HG02973 (cell line): ENCODE results near the gene DAPL1.
"Not testable (repeated sequence)": the region's sequence is repeated elsewhere in the genome, so short reads cannot be mapped to it uniquely, and the experiment has no call there.

ENCODE experiments used
- ATAC-seq: cut with Tn5 transposase; IDR thresholded peaks from one replicate; pipeline ENCODE4 v1.9.1; 2021; ENCODE audit warnings: moderate library complexity; ENCODE audit not compliant: unreplicated experiment

The DAPL1 gene

GRCh38 chr2:158817588-158817987 lies 22.5 kb downstream of the DAPL1 start:
- no peak for ATAC-seq

DNA sequence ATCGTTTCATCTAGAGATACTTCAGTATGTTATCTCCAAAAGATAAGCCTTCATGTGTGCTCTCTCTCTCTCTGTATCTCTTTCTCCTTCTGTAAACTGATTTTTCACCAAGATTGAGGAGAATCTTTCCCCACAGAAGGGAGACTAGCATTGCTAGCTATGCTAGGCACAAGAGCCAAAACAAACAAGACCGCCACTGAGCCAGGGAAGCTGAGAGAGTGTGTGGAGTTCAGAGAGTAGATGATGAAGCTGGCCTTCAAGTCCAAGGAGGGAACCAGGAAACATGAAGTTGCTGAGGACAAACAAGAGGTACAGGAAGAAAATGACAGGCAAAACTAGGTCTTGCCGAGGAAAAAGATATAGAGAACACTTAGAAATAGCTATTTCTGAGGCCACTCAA lies 23.4 kb downstream of the DAPL1 start:
- ATAC-seq, result no peak

- no peak for ATAC-seq
These were observed 27.1 kb downstream of the DAPL1 start for GRCh38 chr2:158822193-158822592.

DNA sequence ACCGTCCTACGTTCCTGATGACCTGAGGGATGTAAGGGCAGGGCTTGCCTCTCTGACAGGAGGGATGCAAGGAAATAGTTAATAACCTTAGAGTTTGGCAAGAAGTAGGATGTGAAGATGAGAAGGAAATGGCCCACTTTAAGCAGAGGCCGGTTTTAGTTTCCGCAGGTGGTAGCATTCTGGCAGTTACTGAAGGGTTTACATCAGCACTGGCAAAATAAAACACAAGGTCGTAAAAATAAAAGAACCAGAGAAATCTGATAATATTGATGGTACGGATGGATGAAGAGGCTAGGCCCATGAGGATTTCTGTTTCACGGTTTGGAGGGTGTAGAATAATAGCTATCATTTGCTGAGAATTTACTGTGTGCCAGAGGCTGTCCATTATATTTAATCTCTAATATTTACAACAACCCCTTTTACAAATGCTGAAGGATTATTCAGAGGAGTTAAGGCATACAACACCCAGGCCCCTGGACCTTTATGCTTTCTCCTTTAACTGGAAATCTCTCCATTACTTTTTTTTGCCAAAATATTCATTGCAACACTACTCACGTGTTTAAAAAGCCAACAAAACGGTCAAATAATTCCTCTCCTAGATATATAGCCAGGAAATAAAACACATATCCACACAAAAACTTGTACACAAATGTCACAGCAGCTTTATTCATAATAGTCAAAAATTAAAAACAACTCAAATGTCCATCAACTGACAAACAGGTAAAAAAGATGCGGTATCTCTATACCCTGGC lies 28.5 kb downstream of the DAPL1 start:
- ATAC-seq, result no peak

DNA sequence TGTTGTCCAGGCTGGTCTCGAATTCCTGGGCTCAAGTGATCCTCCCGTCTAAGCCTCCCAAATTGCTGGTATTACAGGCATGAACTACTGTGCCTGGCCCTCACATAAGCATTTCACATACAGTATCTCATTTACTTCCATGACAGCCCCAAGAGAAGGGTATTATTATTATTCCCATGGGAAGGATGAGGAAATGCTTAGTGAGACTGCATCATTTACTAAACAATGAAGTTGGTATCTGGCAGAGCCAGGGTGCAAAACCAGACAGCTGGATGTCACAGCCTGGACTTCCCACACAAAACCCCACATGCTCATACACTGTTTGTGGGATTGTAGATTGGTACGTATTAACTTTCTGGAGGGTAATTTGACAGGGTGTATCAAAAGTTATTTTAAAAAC lies 29.9 kb downstream of the DAPL1 start:
- no peak for ATAC-seq

- no peak for ATAC-seq
These were observed 31.8 kb downstream of the DAPL1 start for GRCh38 chr2:158826965-158827364.

DNA sequence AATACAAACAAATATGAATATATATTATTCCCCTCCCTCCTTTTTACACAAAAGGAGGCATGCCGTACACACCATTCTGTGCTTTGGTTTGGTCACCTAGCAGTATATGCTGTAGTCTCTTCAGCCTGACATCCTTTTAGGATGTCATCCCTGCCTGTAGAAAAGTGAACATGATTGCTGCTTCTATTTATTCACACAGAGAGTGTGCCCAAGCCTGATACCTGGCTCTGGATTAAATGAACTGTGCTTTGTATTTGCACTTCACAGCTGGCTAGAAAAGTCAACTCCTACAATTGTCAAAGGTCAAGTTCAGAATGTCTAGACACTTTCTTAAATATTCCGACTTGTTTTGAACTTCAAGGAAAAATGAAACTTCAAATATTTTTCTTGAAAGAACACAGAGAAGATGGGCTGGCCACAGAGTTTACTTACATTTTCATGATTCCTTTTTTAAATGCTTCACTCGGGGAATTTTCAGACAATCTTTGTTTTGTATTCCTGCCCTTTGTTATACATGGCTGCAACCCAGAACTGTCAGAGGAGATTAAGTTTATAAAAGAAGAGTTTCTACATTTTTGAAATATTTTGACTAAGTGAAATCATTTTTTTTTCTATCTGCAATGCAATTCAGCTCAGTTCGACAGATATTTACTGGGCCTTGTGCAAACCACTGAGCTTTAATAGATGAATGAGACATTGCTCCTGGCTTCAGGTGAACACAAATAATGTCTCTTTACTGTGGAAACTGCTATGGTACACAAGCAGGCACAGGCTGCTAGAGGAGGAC lies 33.5 kb downstream of the DAPL1 start:
- no peak for ATAC-seq

GRCh38 chr2:158829167-158829566 lies 34.0 kb downstream of the DAPL1 start:
- ATAC-seq, result no peak

DNA sequence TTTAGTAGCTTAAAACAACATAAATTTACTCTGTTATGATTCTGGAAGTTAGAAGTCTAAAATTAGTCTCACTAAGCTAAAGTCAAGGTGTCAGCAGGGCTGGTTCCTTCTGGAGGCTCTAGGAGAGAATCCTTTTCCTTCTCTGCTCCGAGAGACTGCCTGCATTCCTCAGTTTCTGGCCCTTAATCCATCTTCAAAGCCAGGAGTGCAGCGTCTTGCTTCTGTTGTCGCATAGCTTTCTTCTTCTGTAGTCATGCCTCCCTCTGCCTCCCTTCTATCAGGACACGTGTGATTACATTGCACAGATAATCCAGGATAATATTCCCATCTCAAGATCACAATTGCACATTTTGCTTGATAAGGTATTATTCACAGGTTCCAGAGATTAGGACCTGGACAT lies 35.1 kb downstream of the DAPL1 start:
- ATAC-seq, result no peak

DNA sequence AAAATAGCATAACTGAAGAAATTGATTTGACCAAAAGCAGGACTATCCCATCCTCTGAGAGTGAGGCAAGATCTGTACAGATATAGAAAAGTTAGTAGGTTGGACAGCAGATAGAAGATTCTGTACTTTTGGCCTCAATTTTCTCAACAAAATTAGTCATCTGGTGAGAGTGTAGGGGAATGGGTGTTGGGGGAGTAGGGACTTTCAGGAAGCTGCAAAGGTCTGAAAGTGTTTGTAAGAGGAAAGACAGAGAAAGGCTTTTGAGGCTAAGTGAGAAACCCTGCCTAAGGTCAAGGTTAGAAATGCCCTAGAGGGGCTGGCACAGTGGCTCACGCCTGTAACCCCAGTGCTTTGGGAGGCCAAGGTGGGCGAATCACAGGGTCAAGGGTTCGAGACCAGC lies 40.3 kb downstream of the DAPL1 start:
- ATAC-seq, result no peak

GRCh38 chr2:158837645-158838044 lies 42.5 kb downstream of the DAPL1 start:
- ATAC-seq, result no peak

- ATAC-seq, result no peak
These were observed 46.7 kb downstream of the DAPL1 start for GRCh38 chr2:158841850-158842249.

- ATAC-seq, result no peak
These were observed 50.3 kb downstream of the DAPL1 start for GRCh38 chr2:158845444-158845843.

DNA sequence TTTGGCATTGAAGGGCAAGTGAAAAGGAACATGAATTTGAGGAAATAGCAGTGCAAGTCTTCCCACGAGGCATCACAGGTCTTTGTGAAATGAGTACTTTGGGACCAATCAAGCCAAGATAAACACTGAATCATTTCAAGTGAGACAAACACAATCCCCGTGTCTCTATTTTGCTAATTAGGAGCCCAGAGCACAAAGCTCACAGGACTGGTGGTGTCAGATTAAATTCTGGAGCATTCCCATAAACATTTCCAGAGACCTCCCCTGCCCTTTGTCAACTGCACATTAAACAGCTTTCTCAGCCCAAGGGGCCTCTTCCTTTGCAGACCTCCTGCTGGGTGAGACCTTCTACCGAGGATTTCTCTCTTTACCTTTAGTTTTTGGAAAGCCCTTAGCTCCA lies 50.7 kb downstream of the DAPL1 start:
- no peak for ATAC-seq

- not testable (repeated sequence) for ATAC-seq
These were observed 52.4 kb downstream of the DAPL1 start for GRCh38 chr2:158847526-158847925.

- ATAC-seq, result not testable (repeated sequence)
These were observed 53.2 kb downstream of the DAPL1 start for GRCh38 chr2:158848031-158848970.

- not testable (repeated sequence) for ATAC-seq
These were observed 65.1 kb downstream of the DAPL1 start for GRCh38 chr2:158860179-158860578.

GRCh38 chr2:158861626-158862025 lies 66.5 kb downstream of the DAPL1 start:
- ATAC-seq, result not testable (repeated sequence)

- ATAC-seq, result not testable (repeated sequence)
These were observed 70.4 kb downstream of the DAPL1 start for GRCh38 chr2:158865469-158865868.
